ENCODE results near the gene CNTNAP5.

- TF ChIP-seq CTCF (IDR thresholded peaks at IDR 0.05) (no peak), EZH2 (IDR thresholded peaks at IDR 0.05; ENCODE audit: borderline replicate concordance, insufficient read depth, low read depth, low read length, poor library complexity, severe bottlenecking) (no peak)
These were observed 533.3 kb downstream of the CNTNAP5 start for GRCh38 chr2:124558277-124558905.
